Epidermal melanocyte (primary cell): ENCODE data around the gene MYH14.

ENCODE experiments used
- DNase-seq: peaks from one replicate; pipeline ENCODE4 v3.0.0; 2011; ENCODE audit warnings: low spot score; ENCODE audit not compliant: insufficient read length

MYH14 gene

DNA sequence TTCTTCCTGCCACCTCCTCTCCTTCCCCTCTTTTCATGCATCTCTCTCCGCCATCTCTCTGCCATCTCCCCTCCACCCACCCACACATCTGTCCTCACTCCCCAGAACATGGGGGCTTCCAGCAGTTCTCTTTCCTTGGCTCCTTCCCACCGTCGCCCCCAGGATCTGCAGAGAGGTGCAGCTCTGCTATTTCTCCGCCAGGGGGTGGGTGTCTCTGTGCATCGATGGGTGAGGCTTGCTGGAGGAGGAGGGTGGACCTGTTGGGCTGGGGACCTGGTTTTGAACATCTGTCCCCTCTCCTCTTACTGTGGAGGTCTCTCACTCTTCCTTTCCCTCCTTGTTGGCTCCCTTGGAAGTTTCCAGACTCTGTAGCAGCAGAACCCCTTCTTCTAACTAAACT is 51.7 kb downstream of the MYH14 start:
- DNase-seq: no peak

DNA sequence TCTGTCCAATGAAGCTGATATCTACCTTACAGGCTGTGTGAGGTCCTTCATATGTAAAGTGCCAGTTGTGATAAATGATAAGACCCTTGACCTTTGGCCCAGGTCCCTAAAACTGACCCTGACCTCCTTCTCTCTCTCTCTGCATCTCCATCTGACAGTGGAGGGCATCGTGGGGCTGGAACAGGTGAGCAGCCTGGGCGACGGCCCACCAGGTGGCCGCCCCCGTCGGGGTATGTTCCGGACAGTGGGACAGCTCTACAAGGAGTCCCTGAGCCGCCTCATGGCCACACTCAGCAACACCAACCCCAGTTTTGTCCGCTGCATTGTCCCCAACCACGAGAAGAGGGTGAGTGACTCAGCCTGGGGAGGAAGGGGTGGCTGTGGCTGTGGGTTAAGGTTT is 53.7 kb downstream of the MYH14 start:
- no peak for DNase-seq

DNA sequence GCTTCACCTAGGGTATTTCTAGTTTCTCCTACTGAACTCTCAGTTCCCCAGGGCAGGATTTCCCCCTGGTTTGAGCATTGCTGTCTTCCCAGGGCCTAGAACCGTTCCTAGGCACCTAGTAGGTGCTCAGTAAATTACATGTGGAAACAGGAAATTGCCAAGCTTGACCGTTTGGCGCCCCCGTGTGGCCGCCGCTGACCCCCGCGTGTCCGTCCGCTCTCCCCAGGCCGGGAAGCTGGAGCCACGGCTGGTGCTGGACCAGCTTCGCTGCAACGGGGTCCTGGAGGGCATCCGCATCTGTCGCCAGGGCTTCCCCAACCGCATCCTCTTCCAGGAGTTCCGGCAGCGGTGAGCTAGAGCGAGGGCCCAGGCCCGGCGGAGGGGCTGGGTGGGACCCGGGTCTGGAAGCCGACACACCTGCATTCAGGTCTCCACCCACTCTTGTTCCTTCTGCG is 55.5 kb downstream of the MYH14 start:
- no peak for DNase-seq

DNA sequence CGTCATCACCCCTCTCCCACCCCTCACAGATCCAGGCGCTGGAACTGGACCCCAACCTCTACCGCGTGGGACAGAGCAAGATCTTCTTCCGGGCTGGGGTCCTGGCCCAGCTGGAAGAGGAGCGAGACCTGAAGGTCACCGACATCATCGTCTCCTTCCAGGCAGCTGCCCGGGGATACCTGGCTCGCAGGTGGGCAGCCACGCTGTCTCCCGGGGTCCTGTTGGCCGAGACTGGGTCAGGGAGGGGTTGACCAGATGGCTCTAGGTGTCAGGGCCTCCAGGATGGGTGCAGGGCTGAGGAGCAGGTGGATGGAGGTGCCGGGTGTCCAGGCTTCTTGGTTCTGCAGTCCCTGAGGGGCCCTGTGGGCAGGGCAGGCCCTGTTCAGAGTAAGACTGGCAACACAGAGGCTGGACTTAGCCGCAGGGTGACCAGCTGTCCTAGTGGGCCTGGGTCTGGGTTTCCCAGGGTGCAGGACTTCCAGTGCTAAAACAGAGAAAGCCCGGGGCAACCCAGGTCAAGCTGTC is 58.1 kb downstream of the MYH14 start:
- DNase-seq: no peak

DNA sequence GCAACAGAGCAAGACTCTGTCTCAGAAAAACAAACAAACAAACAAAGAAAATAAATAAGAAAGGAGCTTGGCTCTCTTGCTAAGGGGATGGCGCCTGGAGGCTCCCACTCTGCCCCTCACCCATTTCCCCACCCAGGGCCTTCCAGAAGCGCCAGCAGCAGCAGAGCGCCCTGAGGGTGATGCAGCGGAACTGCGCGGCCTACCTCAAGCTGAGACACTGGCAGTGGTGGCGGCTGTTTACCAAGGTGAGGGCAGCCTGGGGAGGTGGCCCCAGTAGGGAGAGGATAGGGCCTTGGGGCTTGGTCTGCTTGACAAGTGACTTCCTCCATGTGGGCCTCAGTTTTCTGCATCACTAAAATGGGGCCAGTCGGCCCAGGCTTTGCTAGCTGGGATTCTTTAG is 59.8 kb downstream of the MYH14 start:
- no peak for DNase-seq

DNA sequence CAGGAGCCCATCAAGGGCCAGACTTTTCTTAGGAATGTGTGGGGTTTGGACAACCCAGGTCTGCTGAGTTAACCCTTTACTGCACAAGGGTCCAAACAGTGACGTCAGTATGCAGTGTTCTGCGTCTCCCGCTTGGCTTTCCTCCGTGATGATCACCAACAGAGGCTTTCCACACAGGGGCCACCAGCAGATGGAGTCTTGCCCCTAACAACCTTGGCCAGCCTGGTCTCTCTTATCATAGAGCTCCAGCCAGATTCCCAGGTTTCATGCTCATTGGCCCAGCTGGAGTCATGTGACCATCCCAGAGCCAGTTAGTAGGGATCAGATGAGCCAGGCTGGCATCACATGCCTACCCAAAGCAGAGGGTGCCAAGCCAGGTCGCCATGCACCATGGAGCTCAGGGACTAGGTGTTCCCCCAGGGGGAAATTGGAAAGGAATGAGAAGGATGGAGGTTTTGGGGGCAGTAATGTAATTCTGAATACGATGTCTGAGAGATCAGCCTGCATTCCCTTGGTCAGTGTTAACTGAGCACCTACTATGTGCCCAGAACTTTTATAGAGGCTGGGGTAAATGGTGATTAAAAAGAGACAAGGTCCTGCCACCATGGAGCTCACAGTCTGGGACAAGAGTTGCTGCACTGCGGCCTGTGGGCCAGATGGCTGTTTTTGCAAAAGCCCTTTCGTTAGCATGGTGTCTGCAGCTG is 61.2 kb downstream of the MYH14 start:
- DNase-seq: no peak

DNA sequence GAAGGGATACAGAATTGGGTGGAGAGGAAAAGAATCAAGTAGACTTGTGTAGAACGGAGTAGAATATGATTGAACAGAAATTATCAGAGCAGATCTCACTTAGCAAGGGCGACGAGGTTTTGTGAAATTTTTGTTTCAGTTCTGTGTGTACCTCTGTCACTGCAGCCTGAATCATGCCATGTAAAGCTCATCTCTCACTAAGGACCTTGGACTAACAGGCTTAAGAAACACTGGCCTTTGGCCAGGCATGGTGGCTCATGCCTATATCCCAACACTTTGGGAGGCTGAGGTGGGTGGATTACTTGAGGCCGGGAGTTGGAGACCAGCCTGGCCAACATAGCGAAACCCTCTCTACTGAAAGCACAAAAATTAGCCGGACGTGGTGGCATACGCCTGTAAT is 62.6 kb downstream of the MYH14 start:
- DNase-seq: no peak

DNA sequence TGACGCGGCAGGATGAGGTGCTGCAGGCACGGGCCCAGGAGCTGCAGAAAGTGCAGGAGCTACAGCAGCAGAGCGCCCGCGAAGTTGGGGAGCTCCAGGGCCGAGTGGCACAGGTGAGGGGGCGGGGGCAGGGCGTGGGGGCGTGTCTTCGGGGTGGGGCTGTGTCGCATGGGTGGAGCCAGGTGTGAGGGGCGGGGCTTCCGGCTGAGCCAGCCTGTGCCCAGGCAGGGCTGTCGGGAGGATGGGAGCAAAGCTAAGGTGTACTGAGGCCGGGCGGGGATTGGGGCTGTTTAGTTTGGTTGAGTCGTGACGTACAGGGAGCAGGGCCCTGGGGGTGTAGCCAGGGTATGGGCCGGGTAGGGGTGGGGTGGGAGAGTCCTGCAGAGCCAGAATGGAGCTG is 63.5 kb downstream of the MYH14 start:
- no peak for DNase-seq

DNA sequence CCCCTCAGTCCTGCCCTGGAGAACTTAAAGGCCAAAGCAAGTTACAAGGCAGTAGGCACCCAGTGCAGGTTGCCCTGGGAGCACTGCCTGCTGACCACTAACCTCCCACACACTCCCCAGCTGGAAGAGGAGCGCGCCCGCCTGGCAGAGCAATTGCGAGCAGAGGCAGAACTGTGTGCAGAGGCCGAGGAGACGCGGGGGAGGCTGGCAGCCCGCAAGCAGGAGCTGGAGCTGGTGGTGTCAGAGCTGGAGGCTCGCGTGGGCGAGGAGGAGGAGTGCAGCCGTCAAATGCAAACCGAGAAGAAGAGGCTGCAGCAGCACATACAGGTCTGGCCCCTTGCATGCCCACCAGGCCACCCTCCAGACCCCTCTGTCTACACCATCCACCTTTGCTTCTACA is 64.6 kb downstream of the MYH14 start:
- DNase-seq: no peak

DNA sequence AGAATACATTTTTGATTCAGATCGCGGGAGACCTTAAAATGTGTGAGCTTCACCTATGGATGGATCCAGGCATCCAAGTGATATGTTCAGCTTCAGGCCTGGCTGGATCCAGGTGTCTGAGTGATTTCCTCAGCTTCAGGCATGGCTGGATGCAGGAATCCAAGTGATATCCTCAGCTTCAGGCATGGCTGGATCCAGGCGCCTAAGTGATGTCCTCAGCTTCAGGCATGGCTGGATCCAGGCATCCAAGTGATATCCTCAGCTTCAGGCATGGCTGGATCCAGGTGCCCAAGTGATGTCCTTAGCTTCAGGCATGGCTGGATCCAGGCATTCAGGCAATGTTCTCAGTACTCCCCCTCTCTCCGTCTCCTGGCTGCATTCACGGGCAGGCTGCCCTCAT is 65.1 kb downstream of the MYH14 start:
- no peak for DNase-seq

DNA sequence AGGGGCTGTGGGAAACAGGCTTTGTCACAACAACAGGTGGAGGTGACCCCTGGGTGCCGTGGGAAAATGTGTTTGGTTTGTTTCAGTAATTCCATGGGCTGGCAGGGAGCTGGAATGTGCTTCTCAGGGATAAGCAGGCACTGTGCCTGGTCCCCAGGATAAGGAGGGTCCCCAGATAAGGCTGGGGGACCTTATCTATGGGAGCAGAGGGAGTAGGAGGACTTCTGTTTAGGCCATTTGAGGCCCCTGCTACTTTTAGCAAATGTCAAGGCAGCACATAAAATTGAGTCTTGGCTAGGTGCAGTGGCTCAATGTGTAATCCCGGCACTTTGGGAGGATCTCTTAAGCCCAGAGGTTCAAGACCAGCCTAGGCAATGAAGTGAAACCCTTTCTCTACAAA is 66.2 kb downstream of the MYH14 start:
- DNase-seq: no peak

DNA sequence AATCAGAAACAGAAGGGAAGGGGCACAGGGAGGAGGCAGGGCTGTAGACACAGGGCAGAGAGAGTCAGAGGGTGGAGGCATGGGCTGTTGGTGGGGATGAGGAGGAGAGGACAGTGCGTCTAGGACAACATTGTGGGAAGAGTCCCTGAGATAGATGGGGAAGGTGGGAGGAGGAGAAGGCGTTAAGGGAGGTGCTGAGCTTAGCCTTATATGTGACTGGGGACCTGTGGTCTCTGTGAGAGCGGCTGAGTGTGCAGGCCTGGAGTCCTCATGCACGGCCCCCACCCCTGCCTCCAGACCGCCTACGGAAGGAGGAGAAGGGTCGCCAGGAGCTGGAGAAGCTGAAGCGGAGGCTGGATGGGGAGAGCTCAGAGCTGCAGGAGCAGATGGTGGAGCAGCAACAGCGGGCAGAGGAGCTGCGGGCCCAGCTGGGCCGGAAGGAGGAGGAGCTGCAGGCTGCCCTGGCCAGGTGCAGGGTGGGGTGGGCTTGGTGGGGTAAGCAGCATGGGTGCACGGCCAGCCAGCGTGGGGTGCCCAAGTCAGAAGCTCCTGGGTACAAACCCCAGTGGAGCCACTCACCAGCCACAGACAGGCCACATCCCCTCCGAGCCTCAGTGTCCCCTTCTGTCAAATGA is 69.0 kb downstream of the MYH14 start:
- DNase-seq: no peak

DNA sequence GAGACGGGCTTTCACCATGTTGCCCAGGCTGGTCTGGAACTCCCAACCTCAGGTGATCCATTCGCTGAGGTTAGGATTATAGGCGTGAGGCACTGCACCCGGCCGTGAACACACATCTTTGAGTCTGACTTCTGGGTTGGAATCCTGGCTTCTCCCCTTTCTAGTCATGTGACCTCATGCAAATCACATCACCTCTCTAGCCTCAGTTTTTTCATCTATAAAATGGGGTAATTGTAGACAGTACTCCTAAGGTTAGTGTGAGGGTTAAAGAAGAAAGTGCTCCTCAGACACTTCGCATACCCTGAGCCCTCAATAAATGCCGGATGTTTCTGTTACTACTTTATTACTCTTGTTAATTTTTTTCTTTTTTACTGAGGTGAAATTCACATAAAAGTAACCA is 70.4 kb downstream of the MYH14 start:
- DNase-seq: no peak

DNA sequence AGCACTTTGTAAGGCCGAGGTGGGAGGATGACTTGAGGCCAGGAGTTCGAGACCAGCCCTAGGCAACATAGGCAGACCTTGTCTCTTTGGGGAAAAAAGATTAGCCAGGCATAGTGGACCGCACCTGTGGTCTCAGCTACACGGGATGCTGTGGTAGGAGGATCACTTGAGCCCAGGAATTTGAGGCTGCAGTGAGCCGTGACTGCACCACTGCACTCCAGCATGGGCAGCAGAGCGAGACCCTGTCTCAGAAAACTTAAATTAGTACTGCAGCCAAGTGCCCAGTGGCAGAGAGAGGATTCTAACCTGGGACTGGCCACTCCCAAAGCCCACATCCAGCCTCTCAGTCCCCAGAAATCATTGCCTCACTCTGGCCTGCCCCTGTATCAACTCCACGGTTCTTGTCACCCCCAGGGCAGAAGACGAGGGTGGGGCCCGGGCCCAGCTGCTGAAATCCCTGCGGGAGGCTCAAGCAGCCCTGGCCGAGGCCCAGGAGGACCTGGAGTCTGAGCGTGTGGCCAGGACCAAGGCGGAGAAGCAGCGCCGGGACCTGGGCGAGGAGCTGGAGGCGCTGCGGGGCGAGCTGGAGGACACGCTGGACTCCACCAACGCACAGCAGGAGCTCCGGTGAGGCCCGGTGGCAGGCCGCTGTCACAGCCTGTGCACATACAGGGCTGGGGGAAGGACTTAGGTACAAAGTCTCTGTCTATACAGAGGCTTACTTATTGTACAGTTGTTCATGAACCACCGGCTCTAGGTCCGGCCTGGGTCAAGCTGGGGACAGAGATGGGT is 72.4 kb downstream of the MYH14 start:
- DNase-seq: no peak

DNA sequence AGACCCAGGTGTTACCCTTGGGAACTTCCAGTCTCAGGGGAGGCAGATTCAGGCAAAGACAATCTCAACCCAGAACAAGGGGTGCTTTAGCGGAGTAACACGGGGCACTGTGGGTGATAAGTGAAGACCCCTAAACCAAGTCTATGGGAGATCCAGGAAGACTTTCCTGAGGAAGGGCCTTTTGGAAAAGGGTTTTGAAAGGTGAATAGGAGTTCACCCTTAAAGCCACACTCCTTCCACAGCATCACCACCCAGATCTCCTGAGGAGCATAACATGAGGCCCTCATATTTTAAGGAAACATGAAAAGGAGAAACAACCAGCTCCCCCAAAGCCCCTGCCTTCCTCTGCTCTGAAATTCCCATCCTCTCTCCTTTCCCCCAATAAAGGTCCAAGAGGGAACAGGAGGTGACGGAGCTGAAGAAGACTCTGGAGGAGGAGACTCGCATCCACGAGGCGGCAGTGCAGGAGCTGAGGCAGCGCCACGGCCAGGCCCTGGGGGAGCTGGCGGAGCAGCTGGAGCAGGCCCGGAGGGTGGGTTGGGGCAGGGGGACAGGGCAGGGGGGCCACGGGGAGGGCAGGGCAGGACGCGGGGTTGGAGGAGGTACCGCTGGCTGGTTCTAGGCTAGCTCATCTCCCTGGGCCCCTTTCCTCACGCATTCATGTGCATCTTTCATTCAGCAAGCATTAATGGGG is 73.1 kb downstream of the MYH14 start:
- no peak for DNase-seq

DNA sequence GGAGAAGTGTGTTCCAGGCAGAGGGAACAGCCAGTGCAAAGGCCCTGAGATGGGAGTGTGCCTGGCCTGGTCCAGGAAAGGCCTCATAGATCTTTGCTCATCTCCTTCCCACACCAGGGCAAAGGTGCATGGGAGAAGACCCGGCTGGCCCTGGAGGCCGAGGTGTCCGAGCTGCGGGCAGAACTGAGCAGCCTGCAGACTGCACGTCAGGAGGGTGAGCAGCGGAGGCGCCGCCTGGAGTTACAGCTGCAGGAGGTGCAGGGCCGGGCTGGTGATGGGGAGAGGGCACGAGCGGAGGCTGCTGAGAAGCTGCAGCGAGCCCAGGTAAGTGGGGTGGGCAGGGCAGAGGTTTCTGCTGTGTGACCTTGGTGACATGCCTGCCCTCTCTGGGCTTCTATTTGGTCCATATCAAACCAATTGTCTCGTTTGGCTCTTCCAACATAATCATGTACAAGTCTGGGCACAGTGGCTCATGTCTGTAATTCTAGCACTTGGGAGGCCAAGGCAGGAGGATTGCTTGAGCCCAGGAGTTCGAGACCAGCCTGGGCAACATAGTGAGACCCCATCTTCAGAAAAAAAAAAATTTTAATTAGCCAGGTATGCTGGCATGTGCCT is 74.7 kb downstream of the MYH14 start:
- DNase-seq: no peak

DNA sequence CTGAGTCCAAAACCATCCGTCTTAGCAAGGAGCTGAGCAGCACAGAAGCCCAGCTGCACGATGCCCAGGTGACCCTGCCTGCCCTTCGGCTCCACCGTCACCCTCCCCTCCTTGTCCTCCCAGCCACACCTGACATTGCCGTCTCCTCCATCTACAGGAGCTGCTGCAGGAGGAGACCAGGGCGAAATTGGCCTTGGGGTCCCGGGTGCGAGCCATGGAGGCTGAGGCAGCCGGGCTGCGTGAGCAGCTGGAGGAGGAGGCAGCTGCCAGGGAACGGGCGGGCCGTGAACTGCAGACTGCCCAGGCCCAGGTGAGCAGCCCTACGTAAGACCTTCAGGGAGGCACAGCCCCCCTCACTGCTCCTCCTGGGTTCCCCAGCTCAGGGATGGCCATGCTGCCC is 76.7 kb downstream of the MYH14 start:
- no peak for DNase-seq

DNA sequence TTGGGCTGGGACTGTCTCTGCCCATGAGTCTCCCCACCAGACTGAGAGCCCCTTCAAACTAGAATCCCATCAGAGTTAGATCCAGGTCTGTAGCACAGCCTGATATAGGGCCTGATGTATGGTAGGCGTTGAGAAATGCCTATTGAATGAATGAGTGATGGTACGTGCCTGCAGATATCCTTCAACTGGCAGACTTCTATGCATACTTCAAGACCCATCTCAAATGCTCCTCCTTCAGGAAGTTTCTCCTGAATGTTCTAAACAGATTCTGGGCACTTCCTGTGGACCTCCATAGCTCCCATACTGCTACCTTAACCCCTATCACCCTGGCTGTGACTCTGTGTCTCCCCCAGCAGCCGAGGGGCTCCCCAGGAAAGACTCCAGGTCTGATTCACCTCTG is 77.6 kb downstream of the MYH14 start:
- DNase-seq: no peak

DNA sequence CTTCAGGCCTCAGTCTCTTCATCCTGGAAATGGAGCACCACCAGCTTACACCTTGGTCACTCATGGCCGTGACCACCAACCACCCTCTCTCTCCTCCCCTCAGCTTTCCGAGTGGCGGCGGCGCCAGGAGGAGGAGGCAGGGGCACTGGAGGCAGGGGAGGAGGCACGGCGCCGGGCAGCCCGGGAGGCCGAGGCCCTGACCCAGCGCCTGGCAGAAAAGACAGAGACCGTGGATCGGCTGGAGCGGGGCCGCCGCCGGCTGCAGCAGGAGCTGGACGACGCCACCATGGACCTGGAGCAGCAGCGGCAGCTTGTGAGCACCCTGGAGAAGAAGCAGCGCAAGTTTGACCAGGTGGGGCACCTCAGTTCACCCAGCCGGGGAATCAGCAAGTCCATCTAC is 78.1 kb downstream of the MYH14 start:
- no peak for DNase-seq

DNA sequence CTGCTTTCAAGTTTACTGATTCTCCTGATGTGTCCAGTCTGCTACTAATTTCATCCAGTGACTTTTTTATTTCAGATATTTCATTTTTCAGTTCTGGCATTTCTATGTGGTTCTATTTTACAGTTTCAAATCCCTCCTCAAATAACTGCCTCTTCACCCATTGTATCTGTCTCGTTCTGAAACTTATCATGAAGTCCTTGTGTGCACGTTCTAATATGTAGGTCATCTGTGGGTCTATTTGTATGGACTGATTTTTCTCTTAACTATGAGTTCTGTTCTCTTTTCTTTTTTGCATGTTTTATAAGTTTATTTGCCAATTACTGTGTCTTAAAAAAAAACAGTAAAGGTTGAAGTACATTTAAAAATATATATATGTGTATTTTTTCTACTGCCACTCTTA is 82.4 kb downstream of the MYH14 start:
- no peak for DNase-seq

DNA sequence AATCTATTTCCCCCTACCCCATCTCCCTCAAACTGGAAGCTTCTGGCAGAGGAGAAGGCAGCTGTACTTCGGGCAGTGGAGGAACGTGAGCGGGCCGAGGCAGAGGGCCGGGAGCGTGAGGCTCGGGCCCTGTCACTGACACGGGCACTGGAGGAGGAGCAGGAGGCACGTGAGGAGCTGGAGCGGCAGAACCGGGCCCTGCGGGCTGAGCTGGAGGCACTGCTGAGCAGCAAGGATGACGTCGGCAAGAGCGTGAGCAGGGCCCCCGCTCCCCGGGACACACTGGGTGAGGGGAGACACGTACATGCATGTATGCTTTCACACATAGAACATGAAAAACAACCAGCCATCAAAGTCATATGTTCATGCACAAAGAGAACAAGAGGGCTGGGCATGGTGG is 83.0 kb downstream of the MYH14 start:
- DNase-seq: no peak
